Inferior parietal cortex (tissue), 1 donor: Measurements from ENCODE around the gene ARHGAP42.

ENCODE experiments used
- DNase-seq: peaks from one replicate; pipeline ENCODE4 v3.0.0-alpha.2; 2016; ENCODE audit errors: extremely low spot score

ARHGAP42 gene

DNA sequence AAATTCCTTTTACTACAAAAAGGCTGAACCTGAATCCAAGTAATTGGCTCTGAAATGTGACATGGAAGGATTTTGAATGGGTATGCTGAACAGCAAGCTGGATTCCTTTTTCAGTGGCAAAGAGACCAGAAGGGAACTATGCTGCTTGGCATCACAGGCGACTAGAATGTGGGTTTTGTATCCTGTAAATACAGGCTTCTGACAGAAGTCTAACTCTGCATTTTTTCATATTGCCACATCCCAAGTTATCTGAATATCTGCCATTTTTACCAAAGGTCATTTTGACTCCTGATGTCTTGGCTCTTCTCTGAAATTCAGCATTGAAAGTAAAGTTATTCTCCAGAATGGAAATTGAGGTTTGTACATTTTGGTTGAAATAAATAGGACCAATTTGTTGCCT lies 145.7 kb downstream of the ARHGAP42 start:
- no peak for DNase-seq

DNA sequence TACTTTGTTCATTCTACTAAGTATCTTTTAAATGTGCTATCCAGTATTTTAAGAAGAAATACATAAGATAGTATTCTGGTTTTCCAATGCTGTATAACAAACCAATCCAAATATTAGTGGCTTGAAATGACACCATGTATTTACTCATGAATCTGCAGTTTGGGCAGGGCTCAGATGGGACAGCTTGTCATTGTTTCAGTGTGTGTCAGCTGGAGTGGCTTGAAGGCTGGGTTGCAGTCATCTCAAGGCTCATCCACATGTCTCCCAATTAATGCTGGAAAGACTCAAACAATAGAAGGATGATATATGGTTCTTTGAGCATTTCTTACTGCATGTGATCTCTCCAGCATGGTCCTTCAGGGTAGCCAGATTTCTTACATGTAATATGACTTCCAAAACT lies 146.2 kb downstream of the ARHGAP42 start:
- no peak for DNase-seq

DNA sequence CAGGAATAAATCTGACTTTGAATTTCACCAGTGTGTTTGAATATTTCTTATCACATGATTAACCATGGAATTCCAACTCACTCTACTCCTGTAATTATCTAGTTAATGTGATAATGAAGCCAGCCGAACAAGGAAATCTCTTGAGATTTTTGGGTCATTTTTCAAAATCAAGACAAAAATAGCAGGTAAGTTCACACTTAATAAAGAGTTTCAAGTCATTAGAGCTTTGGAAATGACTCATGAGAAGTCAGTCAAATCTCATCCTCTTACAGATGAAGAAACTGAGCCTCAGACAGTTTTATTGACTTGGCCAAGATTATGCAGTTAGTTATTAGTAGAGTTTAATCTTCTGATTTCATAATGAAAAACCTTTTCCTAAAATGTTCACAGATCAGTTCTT lies 148.8 kb downstream of the ARHGAP42 start:
- no peak for DNase-seq

DNA sequence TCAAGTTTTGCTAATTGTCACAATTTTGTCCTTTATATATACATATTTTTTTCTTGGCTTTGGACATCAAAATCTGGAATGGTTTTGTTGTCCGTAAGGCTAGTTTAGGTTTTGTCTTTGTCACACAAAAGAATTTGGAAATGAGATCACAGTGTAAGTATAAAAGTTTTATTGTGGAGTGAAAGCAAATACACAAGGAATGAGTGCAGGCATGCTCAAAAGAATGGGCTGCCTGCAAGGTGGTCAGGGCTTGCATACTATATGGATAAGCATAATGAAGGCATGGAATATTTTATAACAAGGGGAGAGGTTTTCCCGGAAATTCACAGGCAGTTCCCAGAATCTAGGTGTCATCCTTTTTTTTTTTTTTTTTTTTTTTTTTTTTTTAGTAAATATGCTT lies 150.2 kb downstream of the ARHGAP42 start:
- DNase-seq, result no peak

DNA sequence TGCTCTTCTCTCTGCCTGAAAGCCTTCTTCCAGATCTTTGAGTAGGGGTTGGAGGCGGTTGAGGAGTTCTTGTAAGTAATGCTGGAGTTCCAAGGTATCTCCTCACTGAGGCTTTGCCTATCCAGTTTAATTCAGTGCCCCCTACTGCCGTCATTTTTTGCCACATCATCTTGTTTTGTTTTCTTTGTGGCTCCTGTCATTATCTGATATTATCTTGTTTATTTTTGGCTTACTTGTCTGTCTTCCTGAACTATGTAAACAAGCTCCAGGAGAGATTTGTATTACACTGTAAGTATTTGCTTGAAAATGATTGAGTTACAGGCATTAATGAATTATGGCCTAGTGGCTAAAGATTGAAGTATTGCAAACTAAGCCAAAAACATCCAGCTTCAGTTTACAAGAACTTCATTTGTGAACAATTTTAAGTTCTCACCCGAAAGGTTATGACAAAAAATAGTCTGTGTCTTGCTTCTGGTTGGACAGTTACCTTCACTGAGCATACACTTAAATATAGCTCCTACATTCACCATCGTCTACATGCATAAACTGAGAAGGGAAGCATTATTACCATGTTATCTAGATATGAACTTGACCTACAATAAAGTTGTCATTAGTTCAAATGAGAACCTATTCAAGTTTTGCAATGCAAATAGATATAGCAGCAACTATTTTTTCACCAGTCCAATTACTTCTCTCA lies 154.8 kb downstream of the ARHGAP42 start:
- no peak for DNase-seq

DNA sequence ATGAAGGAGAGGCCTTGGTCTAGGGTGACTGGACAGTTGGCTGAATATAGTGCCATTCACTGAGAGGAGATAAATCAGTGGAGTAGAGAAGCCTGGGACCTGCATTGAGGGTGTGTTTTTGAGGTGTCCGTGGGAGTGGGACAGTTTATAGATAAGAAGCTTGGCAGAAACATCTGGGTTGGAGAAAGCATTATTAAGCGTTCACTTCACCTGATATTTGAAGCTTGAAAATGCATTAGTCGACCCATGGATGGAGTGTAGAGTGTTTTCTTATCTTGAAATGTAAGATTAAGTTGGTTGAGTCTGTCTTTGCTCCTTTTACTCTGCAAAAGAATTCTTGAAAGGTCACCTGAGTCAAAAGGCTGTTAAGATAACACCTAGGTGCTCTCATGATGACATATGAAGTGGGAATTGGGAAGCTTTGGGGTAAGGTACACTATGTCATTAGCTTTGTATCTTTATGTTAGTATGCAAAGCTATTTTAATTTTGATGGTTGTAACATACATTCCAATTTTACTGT lies 160.7 kb downstream of the ARHGAP42 start:
- no peak for DNase-seq

DNA sequence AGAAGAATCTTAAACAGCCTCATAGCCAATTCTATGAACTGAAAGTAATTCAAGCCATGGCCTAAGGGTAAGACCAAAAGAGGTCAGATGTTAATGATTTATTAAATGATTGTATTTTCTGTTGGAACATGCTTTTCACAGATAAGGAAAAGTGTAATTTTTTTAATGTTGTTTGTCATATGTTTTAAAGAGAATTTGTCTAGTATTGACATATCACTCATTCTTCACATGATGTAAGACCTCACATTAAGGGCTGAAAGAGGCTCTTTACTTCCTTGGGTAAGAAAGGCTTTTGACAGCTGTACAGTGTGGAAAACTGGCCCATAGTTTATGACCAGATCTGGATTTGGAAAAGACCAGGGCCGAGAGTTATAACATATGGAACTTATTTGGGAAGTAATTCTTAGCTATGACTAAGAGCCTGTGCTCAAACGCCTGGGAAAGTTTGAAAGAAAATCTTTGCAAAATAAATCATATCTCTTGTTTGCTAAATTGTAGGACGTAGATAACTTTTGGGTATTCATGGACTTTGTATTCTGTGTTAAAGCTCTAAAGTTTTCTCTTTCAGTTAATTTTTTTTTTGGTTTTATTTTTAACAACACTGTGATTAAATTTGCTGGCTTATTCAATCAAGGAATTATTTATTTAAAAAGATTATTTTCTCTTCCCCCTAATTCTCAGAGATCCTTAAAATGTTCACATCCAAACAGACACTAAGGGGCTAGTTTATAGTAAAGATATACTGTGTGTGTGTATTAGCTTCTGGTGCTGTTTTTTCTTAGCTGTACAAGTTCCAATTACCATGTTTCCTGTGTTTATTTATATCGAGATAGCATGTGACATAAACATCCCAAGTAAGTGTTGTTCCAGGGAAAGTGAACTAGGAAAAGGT lies 162.2 kb downstream of the ARHGAP42 start:
- DNase-seq, result no peak

DNA sequence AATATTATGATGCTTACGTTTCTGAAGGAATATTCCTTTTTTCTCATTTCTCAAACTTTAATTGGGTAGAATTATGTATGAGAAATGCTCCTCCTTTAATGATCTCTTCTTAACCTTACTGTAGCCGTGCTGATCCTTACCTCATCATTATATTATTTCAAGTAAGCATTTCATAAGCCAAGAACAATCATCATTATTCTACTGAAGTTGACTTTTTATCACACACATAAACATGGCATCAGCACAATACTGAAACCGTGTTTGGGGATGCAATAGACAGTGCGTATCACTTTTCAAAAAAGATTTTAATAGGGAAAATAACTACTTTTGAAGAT lies 162.8 kb downstream of the ARHGAP42 start:
- no peak for DNase-seq

DNA sequence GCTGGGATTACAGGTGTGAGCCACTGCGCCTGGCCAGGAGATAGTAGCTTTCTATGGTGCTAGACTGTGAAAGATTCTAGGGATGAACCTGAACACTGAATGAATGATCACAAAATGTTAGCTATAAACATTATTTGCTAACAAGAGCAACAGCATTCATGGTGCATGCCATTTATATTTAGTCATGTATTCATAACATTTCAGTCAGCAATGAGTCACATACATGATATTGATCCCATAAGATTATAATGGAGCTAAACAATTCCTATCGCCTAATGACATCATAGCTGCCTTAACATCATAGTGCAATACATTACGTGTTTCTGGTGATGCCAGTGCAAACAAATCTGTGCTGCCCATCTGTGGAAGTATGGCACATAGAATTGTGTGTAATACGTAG lies 164.1 kb downstream of the ARHGAP42 start:
- DNase-seq, result no peak

DNA sequence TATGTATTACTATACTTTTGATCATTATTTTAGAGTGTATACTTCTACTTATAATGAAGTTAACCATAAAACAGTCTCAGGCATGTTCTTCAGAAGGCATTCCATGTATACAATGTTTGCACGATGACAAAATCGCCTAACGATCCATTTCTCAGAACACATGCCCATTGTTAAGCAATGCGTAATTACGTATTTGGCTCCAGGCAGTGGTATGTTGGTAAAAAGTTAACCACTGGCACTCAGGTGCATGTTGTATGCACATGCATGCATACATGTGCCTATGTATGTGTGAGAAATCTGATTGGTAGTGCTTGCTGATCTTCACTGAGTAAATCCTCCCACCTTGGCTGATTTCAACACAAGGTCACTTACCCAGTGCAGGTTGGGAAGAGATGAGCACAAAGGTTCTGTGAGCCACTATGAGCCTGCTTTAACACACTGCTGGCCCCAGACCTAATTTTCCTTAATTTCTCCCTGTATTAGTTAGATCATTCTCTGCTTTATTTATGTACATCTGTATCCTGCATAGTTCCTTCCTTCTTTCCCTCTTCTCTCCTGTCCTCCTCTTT lies 164.6 kb downstream of the ARHGAP42 start:
- DNase-seq, result no peak

DNA sequence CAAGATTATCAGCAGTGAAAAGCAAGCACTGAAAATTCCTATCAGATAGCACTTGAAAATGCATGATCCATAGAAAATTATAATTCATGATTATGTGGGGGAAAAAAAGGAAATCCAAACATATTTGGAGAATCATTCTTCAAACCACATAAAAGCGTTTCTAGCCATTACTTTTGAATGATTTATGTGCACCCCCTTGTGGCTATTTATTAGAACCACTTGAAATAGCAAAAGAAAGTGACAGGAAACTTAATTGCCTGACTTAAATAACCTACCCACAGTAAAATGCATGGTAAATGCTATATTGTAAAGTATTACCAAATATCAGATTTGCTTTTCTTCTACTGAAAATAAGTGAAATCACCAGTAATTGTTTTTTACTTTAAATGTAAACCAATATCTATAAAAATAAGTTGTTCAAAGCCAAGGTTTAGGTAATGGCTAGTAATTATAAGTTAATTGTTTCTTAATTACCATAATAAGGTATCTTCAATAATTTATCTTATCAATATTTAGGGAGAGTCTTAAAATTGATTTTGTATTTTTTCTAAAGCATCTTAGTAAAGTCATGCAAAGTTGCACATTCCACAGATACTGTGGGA lies 168.5 kb downstream of the ARHGAP42 start:
- DNase-seq, result peak; percentile 77

DNA sequence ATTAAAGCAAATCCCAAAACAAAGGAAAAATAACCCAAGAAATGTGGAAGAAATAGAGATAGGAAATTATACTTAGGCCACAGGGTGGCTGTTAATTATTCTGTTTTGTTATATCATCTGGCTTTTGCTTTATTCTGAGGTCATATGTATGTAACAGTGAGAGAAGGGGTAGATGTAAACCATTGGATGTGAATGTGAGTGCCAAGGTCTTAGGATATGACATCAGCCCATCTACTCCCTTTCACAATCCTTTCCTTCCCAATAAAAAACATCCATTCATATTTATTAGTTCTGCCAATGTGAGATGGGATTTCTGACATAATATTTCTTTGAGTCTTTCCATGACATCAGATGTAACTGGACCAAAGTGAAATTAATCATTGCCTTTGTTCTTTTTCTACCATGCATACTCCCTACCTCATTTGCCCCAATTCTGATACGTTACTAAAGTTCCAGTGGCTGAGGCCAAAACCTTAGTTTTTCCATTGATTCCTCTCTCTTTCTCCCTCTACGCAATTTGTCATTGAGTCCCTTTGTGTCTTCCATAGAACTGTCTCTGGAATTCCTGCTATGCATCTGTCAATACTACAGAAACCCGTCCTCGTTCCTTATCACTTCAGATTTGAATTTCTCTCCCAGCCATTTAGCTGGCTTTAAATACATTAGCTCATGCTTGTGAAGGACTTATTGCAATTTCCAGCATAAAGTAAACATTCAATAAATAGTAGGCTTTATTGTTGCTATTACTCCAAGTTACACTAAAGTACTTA lies 170.3 kb downstream of the ARHGAP42 start:
- no peak for DNase-seq

DNA sequence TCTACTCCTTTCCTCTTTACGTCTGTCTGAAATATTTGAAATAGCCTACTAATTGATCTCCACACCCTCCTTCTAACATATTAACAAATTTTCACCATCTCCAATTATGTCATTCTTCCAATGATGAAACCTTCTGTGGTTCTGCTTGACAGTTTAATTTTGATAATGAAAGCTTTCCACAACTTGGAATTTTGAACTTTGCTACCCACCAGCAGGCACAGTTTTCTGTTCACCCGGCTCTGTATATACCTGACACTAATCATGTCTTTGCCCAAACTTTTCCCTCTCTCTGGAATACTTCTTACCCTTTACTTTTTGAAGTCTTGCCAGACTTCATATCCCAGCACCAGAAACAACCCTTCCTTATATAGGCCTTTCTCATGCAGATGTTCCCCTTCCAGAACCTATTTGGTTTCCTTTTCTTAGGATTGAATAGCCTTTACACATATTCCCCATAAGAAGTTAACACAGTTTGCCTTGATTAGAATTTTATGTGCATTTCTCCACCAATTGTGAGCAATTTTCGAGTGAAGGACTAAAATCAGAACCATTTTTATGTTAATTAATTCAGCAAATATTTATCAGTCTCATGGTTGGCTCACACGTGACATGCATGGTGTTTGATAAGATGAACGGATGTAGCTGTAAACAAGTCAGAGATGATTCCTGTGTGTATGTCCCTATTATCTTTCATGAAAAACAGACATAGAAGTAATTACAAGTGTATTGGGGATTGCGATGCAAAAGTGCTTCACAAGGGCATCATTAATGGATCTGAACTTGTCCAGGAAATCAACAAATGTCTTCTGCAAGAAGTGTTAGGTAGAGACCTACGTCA lies 173.4 kb downstream of the ARHGAP42 start:
- DNase-seq, result no peak

DNA sequence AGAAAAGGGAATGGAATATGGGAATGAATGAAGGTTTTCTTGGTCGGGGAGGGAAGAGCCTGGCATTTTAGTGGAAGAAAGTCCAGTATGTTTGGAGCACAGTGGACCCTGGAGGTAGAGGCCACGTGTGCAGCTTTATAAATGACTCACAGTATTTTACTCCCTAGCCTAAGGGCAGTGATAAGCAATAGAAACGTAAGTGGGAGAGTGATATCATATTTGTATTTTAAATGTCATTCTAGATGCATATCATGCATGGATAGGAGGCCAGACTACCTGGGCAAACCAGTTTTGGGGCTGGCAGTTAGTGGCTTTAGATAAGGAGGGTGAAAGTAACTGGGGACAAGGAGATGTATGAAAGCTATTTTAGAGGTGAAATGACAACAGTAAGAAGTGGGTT lies 174.1 kb downstream of the ARHGAP42 start:
- no peak for DNase-seq

DNA sequence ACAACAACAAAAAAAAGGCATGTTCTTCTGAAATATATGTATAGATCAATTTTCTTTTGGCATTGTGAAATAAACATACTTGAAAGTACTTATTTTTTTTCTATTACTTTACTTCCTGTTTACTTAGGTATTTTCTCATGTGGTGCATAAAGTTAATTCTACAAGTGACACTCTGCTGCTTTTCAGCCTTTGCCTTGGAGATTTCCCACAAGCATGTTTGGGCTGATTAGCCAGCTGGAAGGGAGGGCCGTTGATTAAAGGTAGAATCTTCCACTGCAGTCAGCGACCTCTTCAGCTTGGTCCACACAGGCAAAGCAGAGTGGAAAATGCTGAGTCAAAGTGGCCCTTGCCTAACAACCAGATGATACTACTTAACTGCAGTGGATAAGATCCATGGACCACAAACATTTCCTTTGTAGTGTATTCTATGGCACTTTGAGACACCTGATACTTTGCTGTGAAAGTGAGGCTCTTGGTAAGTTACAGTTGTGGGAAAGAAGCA lies 176.0 kb downstream of the ARHGAP42 start:
- DNase-seq, result peak; percentile 22

DNA sequence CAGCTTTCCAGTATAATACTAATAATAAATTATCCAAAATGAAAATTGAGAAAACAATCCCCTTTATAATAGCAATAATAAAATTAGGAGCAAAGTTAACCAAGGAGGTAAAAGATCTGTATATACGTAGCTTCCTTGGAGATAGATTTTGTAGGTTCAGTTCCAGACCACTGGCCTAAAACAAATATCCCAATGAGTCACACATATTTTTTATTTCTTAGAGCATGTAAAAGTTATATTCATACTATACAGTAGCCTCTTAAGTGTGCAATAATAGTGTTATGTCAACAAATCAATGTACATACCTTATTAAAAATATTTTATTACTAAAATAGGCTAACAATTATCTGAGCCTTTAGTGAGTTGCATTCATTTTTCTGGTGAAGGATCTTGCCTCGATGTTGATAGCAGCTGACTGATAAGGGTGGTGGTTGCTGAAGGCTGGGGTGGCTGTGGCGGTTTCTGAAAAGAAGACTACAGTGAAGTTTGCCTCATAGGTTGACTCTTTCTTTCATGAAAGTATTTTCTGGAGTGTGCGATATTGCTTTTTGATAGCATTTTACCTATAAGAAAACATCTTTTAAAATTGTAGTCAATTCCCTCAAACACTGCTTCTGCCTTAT lies 178.5 kb downstream of the ARHGAP42 start:
- no peak for DNase-seq

DNA sequence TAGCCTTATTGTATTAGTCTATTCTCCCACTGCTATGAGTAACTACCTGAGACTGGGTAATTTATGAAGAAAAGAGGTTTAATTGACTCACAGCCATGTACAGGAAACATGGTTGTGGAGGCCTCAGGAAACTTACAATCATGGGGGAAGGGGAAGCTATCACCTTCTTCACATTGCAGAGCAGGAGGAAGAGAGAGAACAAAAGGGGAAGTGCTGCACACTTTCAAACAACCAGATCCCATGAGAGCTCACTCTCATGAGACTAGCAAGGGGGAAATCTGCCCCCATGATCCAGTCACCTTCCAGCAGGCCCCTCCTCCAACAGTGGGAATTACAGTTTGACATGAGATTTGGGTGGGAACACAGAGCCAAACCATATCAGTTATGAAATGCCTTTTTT lies 179.4 kb downstream of the ARHGAP42 start:
- DNase-seq, result no peak

DNA sequence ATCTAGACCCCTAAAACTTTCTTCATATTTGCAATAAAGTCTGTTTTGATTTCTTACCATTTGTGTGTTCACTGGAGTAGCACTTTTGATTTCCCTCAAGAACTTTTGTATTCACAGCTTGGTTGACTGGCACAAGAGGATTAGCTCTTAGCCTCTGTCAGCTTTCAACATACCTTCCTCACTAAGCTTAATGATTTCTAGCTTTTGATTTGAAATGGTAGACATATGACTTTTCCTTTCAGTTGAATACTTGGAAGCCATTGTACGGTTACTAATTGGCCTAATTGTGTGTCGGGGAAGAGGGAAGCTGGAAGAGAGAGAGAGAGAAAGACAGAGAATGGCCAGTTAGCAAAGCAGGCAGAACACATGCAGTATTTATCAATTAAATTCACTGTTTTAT lies 180.5 kb downstream of the ARHGAP42 start:
- DNase-seq, result no peak

DNA sequence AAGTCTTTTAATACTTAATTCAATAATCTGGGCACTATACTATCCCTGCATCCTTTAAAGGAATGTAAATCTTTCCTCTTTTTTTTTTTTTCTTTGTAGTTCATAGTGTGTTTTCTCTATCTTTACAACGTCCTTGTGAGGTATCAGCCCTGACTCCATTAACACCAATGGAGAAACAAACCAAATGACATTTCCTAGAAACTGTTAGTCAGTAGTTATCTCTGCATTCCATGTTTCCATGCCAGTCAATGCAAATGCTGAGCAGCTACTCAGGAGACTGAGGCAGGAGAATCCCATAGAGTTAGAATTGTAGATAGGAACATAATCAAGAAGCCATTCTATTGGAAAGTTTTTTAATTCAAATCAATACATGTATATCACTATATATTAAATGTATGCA lies 182.2 kb downstream of the ARHGAP42 start:
- DNase-seq, result no peak

DNA sequence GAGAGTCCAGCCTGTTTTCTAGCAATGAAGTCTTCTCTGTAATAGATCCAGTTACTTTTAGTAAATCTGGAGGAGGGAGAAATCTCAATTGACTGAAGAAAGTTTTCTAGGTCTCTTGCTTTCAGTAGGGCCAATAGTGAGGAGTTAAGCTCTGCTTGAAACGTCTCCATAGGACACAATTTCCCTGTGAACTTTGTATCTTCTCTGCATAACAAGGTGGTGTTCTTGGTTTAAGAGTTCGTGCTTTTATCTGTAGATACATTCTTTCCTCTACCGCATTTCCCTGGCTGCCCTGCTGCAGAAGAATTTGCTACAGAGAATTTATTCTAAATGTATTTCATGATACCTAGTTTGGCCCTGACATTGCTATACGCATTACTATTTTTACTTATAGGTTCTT lies 183.1 kb downstream of the ARHGAP42 start:
- no peak for DNase-seq
